Smooth muscle cell (in vitro differentiated cells): ENCODE measurements around the gene GET3. TPM values are rescaled to one million over a fixed set of nuclear protein-coding genes. Genes with fewer than 3 reads are reported as not detected.

ENCODE experiments used
- DNase-seq: peaks from one replicate; lab custom pipeline; 2025; ENCODE audit not compliant: unreplicated experiment; lab: John Stamatoyannopoulos, UW
- H2AFZ ChIP-seq: fragments of 200-600 bp; sonication (generic); 2 replicates; pipeline ENCODE4 v1.6.0; 2016; ENCODE audit warnings: antibody characterized with exemption, low read depth, mild to moderate bottlenecking
- H3F3A ChIP-seq: fragments of 200-600 bp; sonication (generic); 2 replicates; pipeline ENCODE4 v1.6.0; 2017; ENCODE audit warnings: antibody characterized with exemption, low read depth
- H3K27ac ChIP-seq: fragments of 200-600 bp; sonication (generic); 2 replicates; pipeline ENCODE4 v1.5.1; 2016; ENCODE audit warnings: low read depth, mild to moderate bottlenecking
- H3K27me3 ChIP-seq: fragments of 200-600 bp; sonication (generic); 2 replicates; pipeline ENCODE4 v1.6.1; 2016; ENCODE audit warnings: low read depth, mild to moderate bottlenecking
- H3K36me3 ChIP-seq: fragments of 200-600 bp; sonication (generic); 2 replicates; pipeline ENCODE4 v1.5.1; 2016; ENCODE audit warnings: low read depth
- H3K4me1 ChIP-seq: fragments of 200-600 bp; sonication (generic); 2 replicates; pipeline ENCODE4 v1.5.1; 2016; ENCODE audit warnings: low read depth
- H3K4me2 ChIP-seq: fragments of 200-600 bp; sonication (generic); 2 replicates; pipeline ENCODE4 v1.6.0; 2016; ENCODE audit warnings: mild to moderate bottlenecking
- H3K4me3 ChIP-seq: fragments of 200-600 bp; sonication (generic); 2 replicates; pipeline ENCODE4 v1.5.1; 2016; ENCODE audit warnings: mild to moderate bottlenecking
- H3K79me2 ChIP-seq: fragments of 200-600 bp; sonication (generic); 2 replicates; pipeline ENCODE4 v1.6.0; 2016; ENCODE audit warnings: low read depth, mild to moderate bottlenecking
- H3K9ac ChIP-seq: fragments of 200-600 bp; sonication (generic); 2 replicates; pipeline ENCODE4 v1.6.0; 2016; ENCODE audit warnings: low read depth
- H3K9me3 ChIP-seq: fragments of 200-600 bp; sonication (generic); replicated peaks from 2 replicates; pipeline ENCODE4 v1.5.1; 2016; ENCODE audit warnings: low read depth
- H4K20me1 ChIP-seq: fragments of 200-600 bp; sonication (generic); 2 replicates; pipeline ENCODE4 v1.6.0; 2016; ENCODE audit warnings: low read depth
- CTCF ChIP-seq: fragments of 200-600 bp; sonication (generic); IDR thresholded peaks from 2 replicates; pipeline ENCODE4 v1.5.1; 2017; ENCODE audit warnings: borderline replicate concordance, mild to moderate bottlenecking, antibody characterized with exemption; ENCODE audit not compliant: insufficient read depth, poor library complexity, severe bottlenecking
- WGBS: methylation state at CpG from one replicate; pipeline ENCODE4 v1.1.7; 2016; ENCODE audit warnings: low lambda C conversion rate; 5-methylcytosine and 5-hydroxymethylcytosine counted together
- polyA plus RNA-seq: library from polyadenylated mRNA; unstranded; fragments of >200 nt; fragmentation: Nextera tagmentation; extraction: Ambion mirVana; gene quantifications from 2 replicates; pipeline ENCODE4 v1.2.1, GENCODE V29; 2016
- total RNA-seq: library from RNA; depleted of rRNA; stranded (reverse); fragments of >200 nt; gene quantifications from 2 replicates; pipeline ENCODE4 v1.2.3, GENCODE V29; 2014

Gene GET3
- total and polyA plus RNA-seq, 2 experiments from 2014 or later, result 51.4 to 99.6 TPM

GRCh38 chr19:12772323-12772722, 35.0 kb downstream of the GET3 start:
- no peak overlapping the region for H2AFZ ChIP-seq
- no peaks in the 10 kb centered on the region for H3K27me3 ChIP-seq
- no peak overlapping the region for H3K9ac ChIP-seq
- no peaks in the 10 kb centered on the region for H3K9me3 ChIP-seq
- H4K20me1 ChIP-seq, result no peaks in the 10 kb centered on the region
- no peak overlapping the region for H3K4me3 ChIP-seq
- no peak overlapping the region for H3K4me2 ChIP-seq
- H3K4me1 ChIP-seq, result peaks cover 12% of the 10 kb centered on the region
- TF ChIP-seq CTCF, result no peak
- no peak for DNase-seq
- H3F3A ChIP-seq, result peaks cover 18% of the 10 kb centered on the region
- WGBS, result 88% methylated on average over 4 of the region's 4 CpGs
- no peak overlapping the region for H3K27ac ChIP-seq
- peaks cover 6% of the 10 kb centered on the region for H3K79me2 ChIP-seq
- H3K36me3 ChIP-seq, result no peaks in the 10 kb centered on the region

- Histone ChIP-seq H3K27me3 (no peaks in the 10 kb centered on the region), H3K9me3 (no peaks in the 10 kb centered on the region), H3K4me1 (peaks cover 14% of the 10 kb centered on the region), H3K4me3 (no peak overlapping the region), H4K20me1 (no peaks in the 10 kb centered on the region), H3K9ac (no peak overlapping the region), H2AFZ (no peak overlapping the region), H3F3A (peaks cover 23% of the 10 kb centered on the region), H3K36me3 (no peaks in the 10 kb centered on the region), H3K79me2 (peaks cover 6% of the 10 kb centered on the region), H3K27ac (peak overlapping the region; percentile 15), H3K4me2 (peak overlapping the region; percentile 36)
- peak; percentile 25 for TF ChIP-seq CTCF
- WGBS, result 70% methylated on average over 2 of the region's 2 CpGs
- DNase-seq, result no peak
Measured at GRCh38 chr19:12773571-12773970, 36.3 kb downstream of the GET3 start.

- no peak for TF ChIP-seq CTCF
- Histone ChIP-seq H3K4me2 (peak within 1 kb of the TSS; percentile 94), H4K20me1 (no peaks in the 10 kb centered on the region), H3F3A (peaks cover 34% of the 10 kb centered on the region), H3K9me3 (no peaks in the 10 kb centered on the region), H2AFZ (peak within 1 kb of the TSS; percentile 39), H3K36me3 (no peaks in the 10 kb centered on the region), H3K79me2 (peaks cover 6% of the 10 kb centered on the region), H3K27ac (peak within 1 kb of the TSS; percentile 51), H3K27me3 (no peaks in the 10 kb centered on the region), H3K9ac (peak within 1 kb of the TSS; percentile 70), H3K4me1 (peaks cover 19% of the 10 kb centered on the region), H3K4me3 (peak within 1 kb of the TSS; percentile 66)
- DNase-seq, result no peak
- 20% methylated on average over 40 of the region's 58 CpGs for WGBS
Measured at GRCh38 chr19:12774588-12775555, 37.6 kb downstream of the GET3 start, which contains the start of gene HOOK2. TSS of gene HOOK2 (minus strand) at chr19:12775552. CDS start at chr19:12775449, 103 bp downstream.
